ENCODE data around the gene MELTF.

Gene MELTF

DNA sequence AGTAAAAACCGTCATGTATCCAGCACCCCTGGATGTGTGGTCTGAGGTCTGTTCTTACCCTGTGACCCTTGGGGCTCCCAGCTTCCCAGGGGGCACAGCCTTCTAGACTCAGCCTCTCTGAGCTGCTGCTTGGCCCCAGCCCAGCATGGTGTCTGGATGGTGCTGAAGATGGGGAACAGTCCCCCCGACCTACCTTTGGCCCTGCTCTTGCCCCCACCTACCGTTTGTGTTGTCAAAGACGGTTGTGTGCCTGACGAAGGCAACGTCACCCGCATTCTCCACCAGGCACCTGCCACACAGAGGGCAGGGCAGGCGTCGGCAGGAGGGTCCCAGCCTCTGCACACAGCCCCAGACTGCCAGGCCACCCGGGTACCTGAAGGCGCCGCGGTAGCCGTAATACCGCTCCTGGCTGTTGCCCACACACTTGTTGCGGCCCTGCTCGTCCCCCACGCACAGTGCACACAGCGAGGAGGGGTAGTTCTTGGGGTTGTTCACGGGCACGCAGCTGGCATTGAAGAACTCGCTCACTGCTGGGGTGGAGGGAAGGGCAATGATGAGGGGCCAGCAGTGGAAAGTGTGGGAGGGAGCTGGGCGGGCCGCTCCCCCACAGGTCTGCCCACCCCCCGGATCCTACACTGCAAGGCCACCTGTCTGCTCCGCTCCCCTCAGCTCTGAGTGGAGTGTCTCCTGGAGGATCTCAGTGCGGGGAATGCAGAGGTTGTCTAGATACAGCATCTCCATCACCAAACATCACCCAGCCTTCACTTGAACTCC lies 21.0 kb downstream of the MELTF start:
- Mint-ChIP-seq H3K4me3 (no peak overlapping the region), H3K27me3 (ENCODE audit: low read depth) (peaks cover 4% of the 10 kb centered on the region), H3K36me3 (ENCODE audit: low read depth) (peaks cover 2% of the 10 kb centered on the region), H3K9me3 (no peaks in the 10 kb centered on the region), H3K27ac (no peak overlapping the region), H3K4me1 (ENCODE audit: low read depth) (peaks cover 11% of the 10 kb centered on the region)

DNA sequence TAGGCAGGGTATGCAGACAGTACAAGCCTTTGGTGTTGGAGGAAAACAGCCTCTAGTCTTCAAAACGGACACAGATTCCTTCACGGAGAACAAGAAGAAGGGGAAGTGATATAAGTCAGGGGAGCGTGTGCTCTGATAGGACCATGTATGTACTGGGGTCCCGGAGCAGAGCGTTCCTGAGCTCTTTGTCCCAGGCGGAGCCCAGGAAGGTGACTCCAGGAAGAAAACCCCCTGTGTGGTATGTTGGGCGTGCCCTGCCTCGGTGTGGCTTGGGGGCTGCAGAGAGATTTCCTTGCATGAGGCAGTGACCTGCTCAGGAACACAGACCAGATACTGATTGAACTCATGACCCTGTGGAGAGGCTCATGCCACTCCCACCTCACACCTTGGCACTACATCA lies 21.7 kb downstream of the MELTF start:
- H3K9me3 Mint-ChIP-seq, result no peaks in the 10 kb centered on the region
- H3K36me3 Mint-ChIP-seq (ENCODE audit: low read depth), result peaks cover 2% of the 10 kb centered on the region
- H3K4me3 Mint-ChIP-seq, result no peak overlapping the region
- no peak overlapping the region for H3K27ac Mint-ChIP-seq
- H3K27me3 Mint-ChIP-seq (ENCODE audit: low read depth), result peaks cover 4% of the 10 kb centered on the region
- H3K4me1 Mint-ChIP-seq (ENCODE audit: low read depth), result peaks cover 11% of the 10 kb centered on the region

DNA sequence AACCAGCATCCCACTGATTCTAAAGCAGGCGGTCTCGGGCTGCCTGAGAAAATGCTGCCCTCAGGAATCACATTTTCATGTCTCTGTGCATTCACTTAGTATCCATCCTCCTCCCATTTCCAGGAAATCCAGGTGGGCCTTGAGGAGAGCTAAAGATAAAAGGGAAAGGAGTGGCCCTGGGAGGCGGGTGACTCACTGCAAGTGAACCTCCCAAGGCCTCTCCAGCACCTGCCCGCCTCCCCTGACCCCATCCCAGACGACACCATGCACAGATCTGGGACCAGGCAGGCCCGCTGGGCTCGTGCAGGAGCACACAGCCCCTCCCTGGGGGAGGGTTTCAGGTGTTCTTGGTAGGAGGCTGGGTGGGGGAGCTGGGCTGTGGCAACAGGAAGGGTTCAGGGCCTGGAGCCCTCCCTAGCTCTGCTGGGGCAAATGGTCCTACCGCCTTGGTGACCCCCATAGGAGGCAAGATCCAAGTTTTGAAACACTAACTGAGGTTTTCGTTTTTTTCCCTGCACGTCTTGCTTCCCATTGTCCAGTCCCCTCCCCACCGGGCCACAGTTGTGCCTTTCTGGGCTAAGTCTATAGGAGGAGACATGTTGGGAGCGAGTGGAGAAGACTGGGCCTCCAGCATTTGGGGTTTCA lies 22.2 kb downstream of the MELTF start:
- Mint-ChIP-seq H3K27me3 (ENCODE audit: low read depth) (peaks cover 4% of the 10 kb centered on the region), H3K4me3 (no peak overlapping the region), H3K27ac (no peak overlapping the region), H3K36me3 (ENCODE audit: low read depth) (peaks cover 2% of the 10 kb centered on the region), H3K9me3 (no peaks in the 10 kb centered on the region), H3K4me1 (ENCODE audit: low read depth) (peaks cover 11% of the 10 kb centered on the region)

DNA sequence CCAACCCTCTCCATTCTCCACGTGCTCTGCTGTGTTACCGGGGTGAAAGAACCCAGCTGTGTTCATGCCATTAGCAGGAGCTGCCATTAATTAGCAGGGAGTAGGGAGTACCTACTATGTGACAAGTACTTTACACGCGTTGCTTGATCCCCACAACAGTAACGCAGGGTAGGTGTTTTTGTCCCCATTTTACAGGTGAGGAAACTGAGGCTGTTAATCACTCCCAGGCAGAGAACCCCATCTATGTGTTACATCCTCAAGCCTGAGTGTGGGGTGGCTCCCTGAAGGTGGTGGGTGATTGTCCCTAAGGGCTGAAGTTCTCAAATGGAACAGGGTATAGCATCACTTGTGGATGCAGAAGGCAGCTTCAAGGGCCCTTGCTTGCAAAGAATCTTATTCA lies 22.8 kb downstream of the MELTF start:
- Mint-ChIP-seq H3K4me1 (ENCODE audit: low read depth) (peaks cover 11% of the 10 kb centered on the region), H3K36me3 (ENCODE audit: low read depth) (peaks cover 2% of the 10 kb centered on the region), H3K27ac (no peak overlapping the region), H3K27me3 (ENCODE audit: low read depth) (peaks cover 4% of the 10 kb centered on the region), H3K4me3 (no peak overlapping the region), H3K9me3 (no peaks in the 10 kb centered on the region)

DNA sequence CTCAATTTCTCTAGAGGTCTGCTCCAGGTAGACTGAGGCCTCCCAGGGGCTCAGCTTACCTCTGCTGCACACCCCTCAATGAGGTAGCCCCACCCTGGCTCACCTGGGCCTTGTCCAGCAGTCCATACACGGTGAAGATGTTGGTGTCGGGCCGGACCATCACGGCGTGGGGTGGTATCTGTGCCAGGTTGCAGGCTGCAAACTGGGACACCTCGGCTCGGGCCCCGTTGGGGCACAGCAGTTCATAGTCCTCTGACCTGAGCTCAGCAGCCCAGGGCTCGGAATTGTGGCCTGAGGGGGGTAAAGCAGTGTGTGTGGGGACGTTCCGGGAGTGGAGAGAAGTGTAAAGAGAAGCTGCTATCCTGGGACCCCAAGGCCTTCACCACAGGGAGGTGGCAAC lies 23.2 kb downstream of the MELTF start:
- H3K4me3 Mint-ChIP-seq, result no peak overlapping the region
- H3K9me3 Mint-ChIP-seq, result no peaks in the 10 kb centered on the region
- H3K27ac Mint-ChIP-seq, result no peak overlapping the region
- peaks cover 4% of the 10 kb centered on the region for H3K27me3 Mint-ChIP-seq (ENCODE audit: low read depth)
- H3K36me3 Mint-ChIP-seq (ENCODE audit: low read depth), result peaks cover 2% of the 10 kb centered on the region
- peaks cover 11% of the 10 kb centered on the region for H3K4me1 Mint-ChIP-seq (ENCODE audit: low read depth)

DNA sequence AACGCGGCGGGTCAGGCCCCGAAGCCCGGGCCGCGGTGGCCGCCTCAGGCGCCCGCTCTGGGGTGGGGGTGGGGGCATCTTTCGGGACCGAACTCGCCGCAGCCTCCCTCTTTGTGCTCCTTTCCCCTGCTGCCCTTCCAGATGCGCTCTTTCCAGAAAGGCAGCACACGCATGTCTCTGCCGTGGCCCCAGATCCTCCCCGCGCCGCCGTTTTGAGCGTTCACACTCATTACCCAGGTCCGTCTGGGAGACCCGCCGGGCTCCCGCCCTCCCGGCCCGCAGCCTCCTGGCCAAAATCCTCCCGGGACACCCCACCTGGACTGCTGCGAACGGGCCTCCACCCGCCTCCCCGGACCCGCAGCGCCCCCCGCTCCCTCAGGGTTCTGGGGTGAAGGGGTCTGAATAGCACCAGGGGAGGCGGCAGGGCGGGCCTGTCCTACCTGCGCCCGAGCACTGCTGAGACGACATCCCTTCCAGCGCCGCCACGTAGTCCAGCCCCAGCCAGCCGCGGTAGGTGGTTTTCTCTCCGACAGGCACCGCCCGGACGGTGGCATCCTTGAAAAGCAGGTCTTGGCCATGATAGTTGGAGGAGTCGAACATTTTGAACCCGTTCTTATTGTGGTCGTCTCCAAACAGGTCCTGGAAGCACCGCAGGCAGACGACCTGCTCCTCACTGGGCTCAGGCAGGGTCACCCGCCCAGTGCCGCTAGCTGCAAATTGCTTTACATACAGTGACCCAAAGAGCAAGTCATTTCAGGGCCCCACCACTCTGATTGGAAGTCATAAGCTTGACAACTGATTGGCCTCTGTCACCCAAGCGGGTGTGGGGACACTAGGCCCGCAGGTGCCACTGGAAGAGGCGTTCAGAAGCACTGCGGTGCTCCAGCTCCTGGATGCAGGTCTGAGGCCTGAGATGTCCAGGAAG lies 25.9 kb downstream of the MELTF start:
- Mint-ChIP-seq H3K27ac (peak overlapping the region; percentile 79), H3K36me3 (ENCODE audit: low read depth) (peaks cover 2% of the 10 kb centered on the region), H3K4me3 (peak overlapping the region; percentile 87), H3K9me3 (no peaks in the 10 kb centered on the region), H3K4me1 (ENCODE audit: low read depth) (peaks cover 11% of the 10 kb centered on the region), H3K27me3 (ENCODE audit: low read depth) (peaks cover 4% of the 10 kb centered on the region)

DNA sequence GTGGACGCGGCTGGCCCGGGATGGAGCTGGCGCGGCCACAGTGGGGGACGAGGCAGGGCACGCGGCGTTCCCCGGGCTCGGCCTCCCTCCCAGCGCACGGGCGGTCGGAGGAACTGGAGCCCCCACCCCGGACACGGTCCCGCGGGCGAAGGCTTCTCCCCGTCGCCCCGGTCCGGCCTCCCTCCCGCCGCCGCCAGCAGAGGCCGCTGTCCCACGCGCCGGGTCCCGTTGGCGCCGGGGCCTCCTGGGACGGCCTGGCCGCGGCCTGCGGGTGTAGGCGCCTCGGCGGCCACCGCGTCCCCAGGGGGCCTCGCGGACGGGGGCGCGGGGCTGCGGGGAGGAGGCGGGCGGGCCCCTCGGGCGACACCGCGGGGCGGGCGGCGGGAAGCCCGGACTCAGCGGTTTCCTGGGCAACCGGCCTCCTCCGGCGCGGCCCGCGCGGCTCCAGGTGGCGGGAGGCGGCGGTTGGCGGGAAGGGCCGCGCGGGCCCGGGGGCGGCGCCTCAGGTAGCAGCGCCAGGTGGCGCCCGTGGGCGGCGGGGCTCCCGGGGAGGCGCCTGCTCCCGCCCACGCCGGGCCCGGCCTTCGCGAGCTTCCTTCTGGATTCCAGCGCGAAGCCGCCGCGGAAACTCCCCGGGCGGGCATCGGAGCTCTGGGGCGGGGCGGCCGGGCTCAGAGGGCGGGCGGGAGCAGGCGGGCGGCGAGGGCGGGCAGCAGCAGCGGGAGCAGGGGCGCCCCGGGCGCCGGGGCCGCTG lies 26.7 kb downstream of the MELTF start:
- Mint-ChIP-seq H3K27me3 (ENCODE audit: low read depth) (peaks cover 4% of the 10 kb centered on the region), H3K4me1 (ENCODE audit: low read depth) (peaks cover 11% of the 10 kb centered on the region), H3K36me3 (ENCODE audit: low read depth) (peaks cover 2% of the 10 kb centered on the region), H3K27ac (no peak overlapping the region), H3K4me3 (no peak overlapping the region), H3K9me3 (no peaks in the 10 kb centered on the region)

DNA sequence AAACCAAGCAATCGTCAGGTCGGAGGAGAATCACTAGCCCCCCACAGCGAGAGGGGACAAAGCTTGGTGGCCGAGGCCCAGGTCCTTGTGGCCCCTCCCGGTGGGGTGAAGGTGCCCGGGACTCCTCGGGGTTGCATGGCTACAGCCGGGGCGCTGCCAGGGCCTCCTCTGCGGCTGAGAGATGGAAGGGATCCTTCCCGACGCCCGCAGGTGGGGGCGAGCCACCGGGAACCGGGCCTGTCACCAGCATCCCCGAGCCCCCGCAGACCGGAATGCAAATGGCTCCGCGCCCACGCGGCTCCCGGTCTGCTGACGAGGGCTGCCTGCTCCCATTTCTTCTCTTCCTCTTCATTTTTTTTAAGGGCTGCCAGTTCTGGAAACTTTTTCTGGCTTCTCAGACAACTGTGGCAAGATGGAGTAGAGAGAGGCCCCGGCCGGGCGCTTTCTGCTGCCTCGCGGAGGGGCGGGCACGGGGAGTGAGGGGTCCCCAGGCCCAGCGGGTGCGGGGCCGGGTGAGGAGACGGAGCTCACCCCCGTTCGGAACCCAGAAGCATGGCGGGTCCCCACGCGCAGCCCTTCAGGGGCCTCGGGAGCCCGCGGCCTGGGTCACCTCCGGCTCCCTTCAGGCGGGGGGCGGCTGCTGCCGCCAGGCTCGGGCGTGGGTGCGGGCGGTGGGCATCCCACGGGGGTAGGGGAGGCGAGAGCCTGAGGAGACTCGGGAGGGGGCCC lies 27.5 kb downstream of the MELTF start:
- H3K4me1 Mint-ChIP-seq (ENCODE audit: low read depth), result peaks cover 11% of the 10 kb centered on the region
- peaks cover 4% of the 10 kb centered on the region for H3K27me3 Mint-ChIP-seq (ENCODE audit: low read depth)
- no peaks in the 10 kb centered on the region for H3K9me3 Mint-ChIP-seq
- peaks cover 2% of the 10 kb centered on the region for H3K36me3 Mint-ChIP-seq (ENCODE audit: low read depth)
- peak overlapping the region; percentile 68 for H3K27ac Mint-ChIP-seq
- H3K4me3 Mint-ChIP-seq, result peak overlapping the region; percentile 77

DNA sequence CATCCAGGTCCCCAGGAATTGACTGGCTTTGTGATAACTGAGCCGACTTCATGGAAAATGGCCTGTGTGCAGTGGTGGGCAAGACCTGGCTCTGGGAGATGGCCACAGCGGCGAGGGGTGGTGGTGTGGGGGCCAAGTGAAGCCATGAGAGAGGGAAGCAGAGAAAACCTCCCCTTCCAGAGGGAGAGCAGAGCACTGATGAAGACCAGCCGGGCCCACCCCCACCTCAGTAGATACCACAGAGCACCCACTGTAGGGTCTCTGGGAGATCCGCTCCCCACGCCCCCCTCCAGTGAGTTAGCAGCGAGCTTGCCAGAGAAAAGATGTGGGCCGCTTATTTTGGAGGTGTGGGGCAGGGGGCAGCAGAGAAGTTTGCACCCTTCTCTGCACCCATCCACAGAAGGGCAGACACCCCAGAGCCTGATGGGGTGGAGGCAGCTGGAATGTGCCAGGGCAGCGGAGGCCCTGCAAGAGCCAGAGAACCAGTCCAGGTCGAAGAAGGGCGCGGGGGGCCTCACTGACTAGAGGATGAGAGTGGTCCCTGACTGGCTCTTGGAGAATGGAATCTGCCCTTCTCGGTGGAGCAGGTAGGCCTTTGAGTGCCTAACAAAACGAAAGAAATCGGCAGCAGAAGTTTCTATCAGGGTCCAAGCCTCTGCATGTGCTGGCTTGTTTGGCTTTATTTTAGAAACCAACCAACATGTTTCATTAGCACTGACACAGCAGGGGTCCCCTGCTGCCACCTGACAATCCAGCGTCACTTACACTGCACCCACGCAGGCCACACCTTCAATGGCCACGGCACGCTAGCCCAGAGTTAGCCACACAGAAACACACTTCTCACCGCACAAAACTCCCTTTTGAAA lies 28.3 kb downstream of the MELTF start:
- Mint-ChIP-seq H3K36me3 (ENCODE audit: low read depth) (peaks cover 2% of the 10 kb centered on the region), H3K27ac (peak overlapping the region; percentile 68), H3K4me3 (peak overlapping the region; percentile 77), H3K4me1 (ENCODE audit: low read depth) (peaks cover 11% of the 10 kb centered on the region), H3K9me3 (no peaks in the 10 kb centered on the region), H3K27me3 (ENCODE audit: low read depth) (peaks cover 4% of the 10 kb centered on the region)

DNA sequence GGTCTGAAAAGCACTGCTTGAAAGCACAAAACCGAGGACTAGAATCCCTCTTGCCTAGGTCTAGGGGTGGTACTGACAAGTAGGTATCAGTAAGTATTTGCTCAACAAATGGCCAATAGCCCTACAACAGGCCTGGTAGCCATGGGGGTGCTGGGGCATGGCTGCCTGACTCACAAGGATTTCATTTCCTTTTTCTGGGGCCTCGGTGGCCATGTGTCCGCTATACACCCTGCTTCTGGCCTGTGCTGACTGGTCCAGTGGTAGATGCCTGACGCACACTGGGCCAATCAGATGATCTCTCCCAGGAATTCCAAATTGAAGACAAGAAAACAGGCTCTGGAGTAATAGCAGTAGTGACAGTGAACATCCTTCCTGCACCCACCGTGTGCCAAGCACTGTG lies 29.4 kb downstream of the MELTF start:
- Mint-ChIP-seq H3K9me3 (no peaks in the 10 kb centered on the region), H3K27me3 (ENCODE audit: low read depth) (peaks cover 4% of the 10 kb centered on the region), H3K27ac (no peak overlapping the region), H3K36me3 (ENCODE audit: low read depth) (peaks cover 2% of the 10 kb centered on the region), H3K4me3 (no peak overlapping the region), H3K4me1 (ENCODE audit: low read depth) (peaks cover 11% of the 10 kb centered on the region)

DNA sequence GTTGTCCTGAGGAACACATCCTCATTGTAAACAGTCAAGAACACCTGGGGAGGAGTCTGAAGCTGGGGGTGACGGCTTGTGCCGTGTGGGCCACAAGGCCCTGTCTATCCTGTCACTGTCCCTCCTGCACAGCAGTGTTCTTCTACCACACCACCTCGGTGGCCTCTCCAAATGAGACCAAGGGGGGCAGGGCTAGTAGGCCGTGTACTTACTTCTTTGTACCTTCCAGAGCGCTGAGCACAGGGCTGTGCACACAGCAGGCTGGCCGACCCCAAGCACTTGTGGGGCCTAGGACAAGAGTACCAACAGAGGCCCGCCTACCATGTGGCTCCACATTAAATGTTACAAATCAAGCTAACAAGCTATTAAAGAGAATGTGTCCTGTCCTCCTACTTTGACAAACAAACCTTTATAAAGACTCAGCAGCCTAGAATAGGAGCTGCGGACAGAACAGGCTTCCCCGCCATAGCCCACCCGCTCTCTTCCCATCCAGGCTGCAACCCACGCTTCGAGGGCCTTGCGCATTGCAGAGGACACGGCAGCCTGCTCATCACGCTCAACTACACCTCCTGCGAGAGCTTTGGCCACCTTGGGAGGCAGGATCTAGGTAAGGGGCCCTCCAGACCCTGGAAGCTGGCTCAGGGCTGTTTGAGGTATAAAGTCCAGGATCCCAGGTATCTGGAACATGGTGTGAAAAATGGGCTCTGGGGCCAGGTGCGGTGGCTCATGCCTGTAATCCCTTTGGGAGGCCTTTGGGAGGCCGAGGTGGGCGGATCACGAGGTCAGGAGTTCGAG lies 30.5 kb downstream of the MELTF start:
- H3K4me1 Mint-ChIP-seq (ENCODE audit: low read depth), result peaks cover 5% of the 10 kb centered on the region
- no peaks in the 10 kb centered on the region for H3K9me3 Mint-ChIP-seq
- H3K36me3 Mint-ChIP-seq (ENCODE audit: low read depth), result no peaks in the 10 kb centered on the region
- no peak overlapping the region for H3K4me3 Mint-ChIP-seq
- H3K27me3 Mint-ChIP-seq (ENCODE audit: low read depth), result no peaks in the 10 kb centered on the region
- no peak overlapping the region for H3K27ac Mint-ChIP-seq

DNA sequence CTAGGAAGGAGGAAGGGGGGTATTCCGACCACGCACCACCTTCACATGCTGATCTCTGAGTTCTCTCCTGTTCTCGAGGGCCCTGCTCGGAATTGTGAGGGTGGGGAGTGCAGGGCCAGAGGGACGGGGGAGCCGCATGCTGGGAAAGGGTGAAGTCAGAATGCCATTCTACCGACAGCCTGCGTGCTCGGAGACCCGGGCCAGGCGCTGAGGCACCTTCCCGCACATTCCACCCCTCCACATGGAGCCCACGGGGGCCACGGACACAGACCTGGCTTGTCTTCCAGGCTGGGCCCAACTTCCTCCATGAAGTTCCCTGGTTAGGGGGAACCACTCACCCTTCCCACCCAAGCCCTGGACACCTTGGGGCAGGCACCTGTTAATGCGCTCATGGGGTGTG lies 32.3 kb downstream of the MELTF start:
- Mint-ChIP-seq H3K36me3 (ENCODE audit: low read depth) (no peaks in the 10 kb centered on the region), H3K27ac (no peak overlapping the region), H3K9me3 (no peaks in the 10 kb centered on the region), H3K27me3 (ENCODE audit: low read depth) (no peaks in the 10 kb centered on the region), H3K4me1 (ENCODE audit: low read depth) (no peaks in the 10 kb centered on the region), H3K4me3 (no peak overlapping the region)
